Caco-2 (cell line): ENCODE results near the gene CAGE1. TPM values are rescaled to one million over a fixed set of nuclear protein-coding genes. Genes with fewer than 3 reads are reported as not detected.

Experiments used
- BruUV-seq: library from RNA; stranded (reverse); fragments of 400-500 nt; replicated peaks from 2 replicates; lab custom pipeline; 2021; lab: Mats Ljungman, UMichigan
- CTCF ChIA-PET: fragments of 300-600 bp; sonication (Branson Sonifier 250); formaldehyde crosslinking; loops from one replicate; lab custom pipeline; 2022; ENCODE audit warnings: antibody characterized with exemption; lab: Charles Lee
- POLR2A ChIA-PET: fragments of 300-600 bp; sonication (Branson Sonifier 250); formaldehyde crosslinking; loops from one replicate; lab custom pipeline; 2022; ENCODE audit warnings: antibody characterized with exemption; lab: Charles Lee
- DNase-seq, 2 experiments: peaks; one replicate each; pipeline versions ENCODE4 v3.0.0 to v3.0.0-alpha.2; 2020 to 2022
- H3K27me3 ChIP-seq: replicated peaks from 2 replicates; pipeline ENCODE4 v1.6.0; 2011; ENCODE audit warnings: low read length; ENCODE audit not compliant: control insufficient read depth, insufficient read depth
- H3K36me3 ChIP-seq: 2 replicates; pipeline ENCODE4 v1.5.1; 2011; ENCODE audit warnings: low read length; ENCODE audit not compliant: control insufficient read depth, insufficient read depth
- H3K4me1 ChIP-seq: fragments of 250-450 bp; sonication (Bioruptor Pico); 2 replicates; pipeline ENCODE4 v1.5.1; 2020; ENCODE audit warnings: mild to moderate bottlenecking
- H3K4me3 ChIP-seq: 2 replicates; pipeline ENCODE4 v1.5.1; 2011; ENCODE audit warnings: low read depth, mild to moderate bottlenecking, control low read depth, low read length
- H3K9me3 ChIP-seq: fragments of 250-450 bp; sonication (Bioruptor Pico); 2 replicates; pipeline ENCODE4 v1.5.1; 2020; ENCODE audit warnings: mild to moderate bottlenecking, moderate library complexity
- H3K27ac Mint-ChIP-seq: one replicate; pipeline ENCODE4 v1.8.0; 2022; ENCODE audit warnings: mixed read lengths; ENCODE audit not compliant: unreplicated experiment
- H3K27me3 Mint-ChIP-seq: one replicate; pipeline ENCODE4 v1.8.0; 2022; ENCODE audit warnings: mixed read lengths; ENCODE audit not compliant: insufficient read depth, unreplicated experiment
- H3K36me3 Mint-ChIP-seq: one replicate; pipeline ENCODE4 v1.8.0; 2022; ENCODE audit warnings: mild to moderate bottlenecking, mixed read lengths; ENCODE audit not compliant: insufficient read depth, unreplicated experiment
- H3K4me1 Mint-ChIP-seq: one replicate; pipeline ENCODE4 v1.8.0; 2022; ENCODE audit warnings: low read depth, mixed read lengths; ENCODE audit not compliant: unreplicated experiment
- H3K4me3 Mint-ChIP-seq: one replicate; pipeline ENCODE4 v1.8.0; 2022; ENCODE audit warnings: mild to moderate bottlenecking, moderate library complexity, mixed read lengths; ENCODE audit not compliant: unreplicated experiment
- H3K9me3 Mint-ChIP-seq: one replicate; pipeline ENCODE4 v1.8.0; 2022; ENCODE audit warnings: mixed read lengths; ENCODE audit not compliant: unreplicated experiment
- intact Hi-C: fragments of 100-400 bp; cut with micrococcal nuclease; formaldehyde crosslinking; loops from one replicate; pipeline ENCODE4 v1.10.0; 2022; ENCODE audit not compliant: unreplicated experiment
- total RNA-seq: library from RNA; stranded (reverse); gene quantifications from 2 replicates; pipeline ENCODE4 v1.2.3, GENCODE V29; 2022
- TF ChIP-seq, protein P1 (sequence below), 2 experiments: fragments of 200-600 bp in 1 of 2; IDR thresholded peaks; 1 replicate in 1 of 2; 2 replicates in 1 of 2; pipeline versions ENCODE4 v1.5.1 to v1.8.0; 2011 to 2022; ENCODE audit warnings: antibody characterized with exemption in 1 of 2, control low read depth in 1 of 2, inconsistent platforms in 1 of 2, low read depth in 1 of 2, low read length in 1 of 2, mild to moderate bottlenecking in 1 of 2, moderate library complexity in 1 of 2; ENCODE audit not compliant: insufficient read depth in 1 of 2, severe bottlenecking in 1 of 2, unreplicated experiment in 1 of 2

Gene CAGE1
- total RNA-seq, 1 experiment from 2014 or later = 0.59 TPM

DNA sequence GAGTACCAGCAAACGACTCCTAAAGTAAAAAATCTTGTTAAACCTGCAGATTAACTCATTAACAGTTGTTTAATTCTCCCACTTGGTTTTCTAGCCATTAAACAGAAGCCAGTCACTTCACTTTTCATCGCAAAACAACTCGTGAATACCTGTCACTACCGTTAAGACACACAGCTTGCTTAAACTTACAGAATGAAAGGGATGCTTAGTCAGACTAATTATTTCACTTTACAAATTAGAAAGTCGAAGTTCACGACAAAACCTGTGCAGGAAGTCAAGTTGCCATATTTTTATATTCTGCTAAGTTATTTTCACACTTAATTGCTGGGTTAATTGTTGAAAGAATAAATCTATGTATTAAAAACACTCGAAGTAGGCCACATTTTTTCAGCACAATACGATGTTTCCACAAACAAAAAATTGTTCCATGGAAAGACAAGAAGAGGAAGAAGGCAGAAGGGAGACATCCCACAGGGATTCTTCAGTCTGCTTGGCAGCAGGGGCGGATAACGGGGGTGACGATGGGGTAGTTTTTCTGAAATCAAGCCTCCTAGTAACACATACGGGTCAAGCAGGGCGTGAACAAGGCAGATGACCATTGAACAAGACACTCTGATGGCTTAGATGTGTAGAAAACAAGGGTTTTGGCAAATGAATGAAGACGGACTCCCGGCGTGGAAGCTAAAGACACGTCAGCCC lies 77.5 kb downstream of the CAGE1 start:
- peak overlapping the region; percentile 87 for H3K4me3 Mint-ChIP-seq
- no peak for DNase-seq
- peaks cover 16% of the 10 kb centered on the region for H3K4me1 ChIP-seq
- H3K36me3 Mint-ChIP-seq = peaks cover 45% of the 10 kb centered on the region
- BruUV-seq = TSS peak; percentile 50
- no peaks in the 10 kb centered on the region for H3K27me3 ChIP-seq
- H3K27me3 Mint-ChIP-seq = no peaks in the 10 kb centered on the region
- no peaks in the 10 kb centered on the region for H3K9me3 ChIP-seq
- no peaks in the 10 kb centered on the region for H3K4me1 Mint-ChIP-seq
- peak overlapping the region; percentile 95 for H3K4me3 ChIP-seq
- no peaks in the 10 kb centered on the region for H3K9me3 Mint-ChIP-seq
- CTCF ChIA-PET = interaction anchor here (0.7 kb wide), 1 partner anchor 78 kb away, joined by 3 read pairs; the partner anchor contains the start of genes CAGE1 and RIOK1
- H3K36me3 ChIP-seq = no peaks in the 10 kb centered on the region
- intact Hi-C loops = loop anchor here (5.0 kb wide), 1 partner anchor 35 kb away; no protein-coding TSS in a partner anchor
- H3K27ac Mint-ChIP-seq = peak overlapping the region; percentile 76
- POLR2A ChIA-PET = interaction anchor here (0.6 to 1.5 kb wide), 2 partner anchors 78 to 429 kb away, joined by 4 to 11 read pairs; partner anchors contain the start of genes CAGE1 and RIOK1
- TF ChIP-seq, protein P1, sequence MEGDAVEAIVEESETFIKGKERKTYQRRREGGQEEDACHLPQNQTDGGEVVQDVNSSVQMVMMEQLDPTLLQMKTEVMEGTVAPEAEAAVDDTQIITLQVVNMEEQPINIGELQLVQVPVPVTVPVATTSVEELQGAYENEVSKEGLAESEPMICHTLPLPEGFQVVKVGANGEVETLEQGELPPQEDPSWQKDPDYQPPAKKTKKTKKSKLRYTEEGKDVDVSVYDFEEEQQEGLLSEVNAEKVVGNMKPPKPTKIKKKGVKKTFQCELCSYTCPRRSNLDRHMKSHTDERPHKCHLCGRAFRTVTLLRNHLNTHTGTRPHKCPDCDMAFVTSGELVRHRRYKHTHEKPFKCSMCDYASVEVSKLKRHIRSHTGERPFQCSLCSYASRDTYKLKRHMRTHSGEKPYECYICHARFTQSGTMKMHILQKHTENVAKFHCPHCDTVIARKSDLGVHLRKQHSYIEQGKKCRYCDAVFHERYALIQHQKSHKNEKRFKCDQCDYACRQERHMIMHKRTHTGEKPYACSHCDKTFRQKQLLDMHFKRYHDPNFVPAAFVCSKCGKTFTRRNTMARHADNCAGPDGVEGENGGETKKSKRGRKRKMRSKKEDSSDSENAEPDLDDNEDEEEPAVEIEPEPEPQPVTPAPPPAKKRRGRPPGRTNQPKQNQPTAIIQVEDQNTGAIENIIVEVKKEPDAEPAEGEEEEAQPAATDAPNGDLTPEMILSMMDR (IDR thresholded peaks at IDR 0.05; ENCODE audit: insufficient read depth in 1 of 2, low read depth in 1 of 2, low read length in 1 of 2, severe bottlenecking in 1 of 2, unreplicated experiment in 1 of 2) = no peak

DNA sequence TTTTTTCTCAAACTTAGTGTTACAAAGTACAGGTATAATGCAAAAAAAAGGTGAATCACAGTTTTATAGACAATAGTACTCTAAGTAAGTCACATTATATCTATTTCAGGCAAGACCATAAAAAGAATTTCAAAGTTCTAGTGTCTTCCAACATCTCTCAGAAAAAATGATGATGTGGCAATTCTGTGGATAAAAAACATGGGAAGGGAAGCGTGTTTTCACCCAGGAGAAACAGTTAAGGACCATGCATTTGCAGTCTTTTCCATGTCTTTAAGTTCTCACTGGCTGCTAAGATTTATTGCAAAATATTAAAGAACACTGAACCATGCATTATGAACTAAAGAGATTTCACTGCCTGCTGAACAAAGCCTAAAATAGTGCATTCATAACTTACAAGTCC lies 78.4 kb downstream of the CAGE1 start:
- Mint-ChIP-seq H3K27ac (no peak overlapping the region), H3K9me3 (no peaks in the 10 kb centered on the region), H3K36me3 (peaks cover 49% of the 10 kb centered on the region), H3K4me3 (peak overlapping the region; percentile 13), H3K27me3 (no peaks in the 10 kb centered on the region), H3K4me1 (no peaks in the 10 kb centered on the region)
- no peaks in the 10 kb centered on the region for H3K9me3 ChIP-seq
- H3K4me3 ChIP-seq = no peak overlapping the region
- intact Hi-C loops = loop anchor here (5.0 kb wide), 1 partner anchor 36 kb away; no protein-coding TSS in a partner anchor
- CTCF ChIA-PET = no interaction called here
- no TSS peak for BruUV-seq
- POLR2A ChIA-PET = interaction anchor here (0.6 kb wide), 1 partner anchor 428 kb away, joined by 4 read pairs; no protein-coding TSS in a partner anchor
- peaks cover 16% of the 10 kb centered on the region for H3K4me1 ChIP-seq
- DNase-seq = no peak
- TF ChIP-seq, protein P1 (IDR thresholded peaks at IDR 0.05; ENCODE audit: insufficient read depth in 1 of 2, low read depth in 1 of 2, low read length in 1 of 2, severe bottlenecking in 1 of 2, unreplicated experiment in 1 of 2) = no peak
- H3K36me3 ChIP-seq = no peaks in the 10 kb centered on the region
- H3K27me3 ChIP-seq = no peaks in the 10 kb centered on the region

DNA sequence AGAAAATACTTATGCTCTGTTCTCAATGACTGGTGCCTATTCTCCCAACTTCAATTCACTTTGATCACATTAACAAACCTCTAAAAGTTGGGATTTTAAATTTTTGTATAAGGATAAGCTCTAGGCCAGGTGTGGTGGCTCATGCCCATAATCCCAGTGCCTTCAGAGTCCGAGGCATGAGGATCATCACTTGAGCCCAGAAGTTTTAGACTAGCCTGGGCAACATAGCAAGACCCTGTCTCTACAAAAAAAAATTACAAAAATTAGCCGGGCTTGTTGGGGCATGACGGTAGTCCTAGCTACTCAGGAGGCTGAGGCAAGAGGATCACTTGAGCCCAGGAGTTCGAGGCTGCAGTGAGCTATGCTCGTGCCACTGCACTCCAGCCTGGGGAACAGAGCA lies 80.5 kb downstream of the CAGE1 start:
- no peaks in the 10 kb centered on the region for H3K9me3 Mint-ChIP-seq
- no peak overlapping the region for H3K4me3 ChIP-seq
- intact Hi-C loops = no loop called here
- POLR2A ChIA-PET = interaction anchor here (0.8 kb wide), 1 partner anchor 16 kb away, joined by 3 read pairs; no protein-coding TSS in a partner anchor
- H3K4me1 ChIP-seq = peaks cover 14% of the 10 kb centered on the region
- CTCF ChIA-PET = no interaction called here
- H3K36me3 Mint-ChIP-seq = peaks cover 63% of the 10 kb centered on the region
- H3K36me3 ChIP-seq = 0 out of 2 replicates have a peak, but pooled peaks cover 1% of the 10 kb centered on the region
- H3K27me3 ChIP-seq = no peaks in the 10 kb centered on the region
- DNase-seq = no peak
- no peak overlapping the region for H3K4me3 Mint-ChIP-seq
- no peaks in the 10 kb centered on the region for H3K4me1 Mint-ChIP-seq
- BruUV-seq = no TSS peak
- no peaks in the 10 kb centered on the region for H3K9me3 ChIP-seq
- TF ChIP-seq, protein P1 (IDR thresholded peaks at IDR 0.05; ENCODE audit: insufficient read depth in 1 of 2, low read depth in 1 of 2, low read length in 1 of 2, severe bottlenecking in 1 of 2, unreplicated experiment in 1 of 2) = no peak
- H3K27me3 Mint-ChIP-seq = no peaks in the 10 kb centered on the region
- no peak overlapping the region for H3K27ac Mint-ChIP-seq
